ENCODE data around the gene EML1. TPM values are rescaled to one million over a fixed set of nuclear protein-coding genes. Genes with fewer than 3 reads are reported as not detected.

The EML1 gene
- total and polyA plus RNA-seq, 2 of the 13 experiments (the other 11 are each of a cell fraction or from before 2014, with no cell fraction given), result 0.59 to 1.7 TPM

DNA sequence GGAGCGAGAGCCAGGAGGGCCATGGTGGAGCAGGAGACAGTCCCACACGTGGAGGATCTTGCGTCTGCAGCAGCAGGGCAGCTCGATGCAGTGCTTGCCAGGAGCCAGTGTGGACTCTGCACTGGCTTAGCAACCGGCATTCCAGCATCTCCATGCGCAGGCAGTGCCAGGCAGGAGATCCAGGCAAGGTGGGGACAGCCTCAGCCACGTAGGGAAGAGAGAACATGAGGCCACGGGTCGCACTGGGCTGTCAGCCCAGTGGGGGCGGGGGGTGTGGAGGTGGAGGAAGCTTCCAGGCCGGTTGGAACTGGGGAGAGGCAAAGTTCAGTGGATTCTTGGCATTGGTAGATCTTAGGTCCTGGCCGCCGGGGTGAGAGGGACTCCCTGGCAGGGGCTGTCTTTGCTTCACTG lies 151.0 kb downstream of the EML1 start (continued):
- TF ChIP-seq, protein P1, sequence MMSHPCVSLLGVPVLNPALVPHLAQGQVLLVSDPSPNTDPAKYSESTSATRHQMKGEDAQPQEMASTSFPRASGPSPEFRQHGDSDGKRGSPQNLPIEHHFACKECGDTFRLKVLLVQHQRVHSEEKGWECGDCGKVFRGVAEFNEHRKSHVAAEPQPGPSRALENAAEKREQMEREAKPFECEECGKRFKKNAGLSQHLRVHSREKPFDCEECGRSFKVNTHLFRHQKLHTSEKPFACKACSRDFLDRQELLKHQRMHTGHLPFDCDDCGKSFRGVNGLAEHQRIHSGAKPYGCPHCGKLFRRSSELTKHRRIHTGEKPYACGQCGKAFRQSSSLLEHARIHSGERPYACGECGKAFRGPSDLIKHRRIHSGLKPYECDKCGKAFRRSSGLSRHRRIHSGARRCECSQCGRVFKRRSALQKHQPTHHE (CRISPR knock-in tag; IDR thresholded peaks at IDR 0.05; ENCODE audit: borderline replicate concordance), result no peak
- peak; percentile 23 for TF ChIP-seq XRCC5 (optimal IDR thresholded peaks at IDR 0.05; ENCODE audit: low read length)
- peak; percentile 27 for TF ChIP-seq TEAD3 (CRISPR knock-in tag; optimal IDR thresholded peaks at IDR 0.05; ENCODE audit: borderline replicate concordance)
- TF ChIP-seq, protein P2, sequence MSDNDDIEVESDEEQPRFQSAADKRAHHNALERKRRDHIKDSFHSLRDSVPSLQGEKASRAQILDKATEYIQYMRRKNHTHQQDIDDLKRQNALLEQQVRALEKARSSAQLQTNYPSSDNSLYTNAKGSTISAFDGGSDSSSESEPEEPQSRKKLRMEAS (IDR thresholded peaks at IDR 0.05), result peak; percentile 33; the same call in 1 of the 2 replicates
- peak; percentile 76; the same call in 1 of the 2 replicates for TF ChIP-seq HNRNPL (IDR thresholded peaks at IDR 0.05; ENCODE audit: low read depth, low read length)
- peak; percentile 87; the same call in 1 of the 2 replicates for TF ChIP-seq ZNF292 (CRISPR knock-in tag; IDR thresholded peaks at IDR 0.05; ENCODE audit: borderline replicate concordance, low read depth)
- TF ChIP-seq HNF4G (IDR thresholded peaks at IDR 0.05; ENCODE audit: borderline replicate concordance, low read depth, low read length), result 0 out of 2 replicates have a peak, but pooled peaks have one; percentile 26
- TF ChIP-seq HNF4G (CRISPR knock-in tag; IDR thresholded peaks at IDR 0.05; ENCODE audit: borderline replicate concordance, low read depth), result no peak
- TF ChIP-seq, protein P3, sequence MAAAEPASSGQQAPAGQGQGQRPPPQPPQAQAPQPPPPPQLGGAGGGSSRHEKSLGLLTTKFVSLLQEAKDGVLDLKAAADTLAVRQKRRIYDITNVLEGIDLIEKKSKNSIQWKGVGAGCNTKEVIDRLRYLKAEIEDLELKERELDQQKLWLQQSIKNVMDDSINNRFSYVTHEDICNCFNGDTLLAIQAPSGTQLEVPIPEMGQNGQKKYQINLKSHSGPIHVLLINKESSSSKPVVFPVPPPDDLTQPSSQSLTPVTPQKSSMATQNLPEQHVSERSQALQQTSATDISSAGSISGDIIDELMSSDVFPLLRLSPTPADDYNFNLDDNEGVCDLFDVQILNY (CRISPR knock-in tag; conservative IDR thresholded peaks at IDR 0.05), result no peak
- TF ChIP-seq, protein P4, sequence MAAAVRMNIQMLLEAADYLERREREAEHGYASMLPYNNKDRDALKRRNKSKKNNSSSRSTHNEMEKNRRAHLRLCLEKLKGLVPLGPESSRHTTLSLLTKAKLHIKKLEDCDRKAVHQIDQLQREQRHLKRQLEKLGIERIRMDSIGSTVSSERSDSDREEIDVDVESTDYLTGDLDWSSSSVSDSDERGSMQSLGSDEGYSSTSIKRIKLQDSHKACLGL (CRISPR knock-in tag; IDR thresholded peaks at IDR 0.05), result 0 out of 2 replicates have a peak, but pooled peaks have one; percentile 34
- TF ChIP-seq, protein P5, sequence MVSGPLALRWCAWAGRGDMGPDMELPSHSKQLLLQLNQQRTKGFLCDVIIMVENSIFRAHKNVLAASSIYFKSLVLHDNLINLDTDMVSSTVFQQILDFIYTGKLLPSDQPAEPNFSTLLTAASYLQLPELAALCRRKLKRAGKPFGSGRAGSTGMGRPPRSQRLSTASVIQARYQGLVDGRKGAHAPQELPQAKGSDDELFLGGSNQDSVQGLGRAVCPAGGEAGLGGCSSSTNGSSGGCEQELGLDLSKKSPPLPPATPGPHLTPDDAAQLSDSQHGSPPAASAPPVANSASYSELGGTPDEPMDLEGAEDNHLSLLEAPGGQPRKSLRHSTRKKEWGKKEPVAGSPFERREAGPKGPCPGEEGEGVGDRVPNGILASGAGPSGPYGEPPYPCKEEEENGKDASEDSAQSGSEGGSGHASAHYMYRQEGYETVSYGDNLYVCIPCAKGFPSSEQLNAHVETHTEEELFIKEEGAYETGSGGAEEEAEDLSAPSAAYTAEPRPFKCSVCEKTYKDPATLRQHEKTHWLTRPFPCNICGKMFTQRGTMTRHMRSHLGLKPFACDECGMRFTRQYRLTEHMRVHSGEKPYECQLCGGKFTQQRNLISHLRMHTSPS (CRISPR knock-in tag; IDR thresholded peaks at IDR 0.05; ENCODE audit: low read depth), result peak; percentile 51; the same call in 1 of the 2 replicates
- peak; percentile 69 for TF ChIP-seq HNF4A (CRISPR knock-in tag; IDR thresholded peaks at IDR 0.05)
